ENCODE results near the gene HDC. TPM values are rescaled to one million over a fixed set of nuclear protein-coding genes. Genes with fewer than 3 reads are reported as not detected.

HDC gene
- total and polyA plus RNA-seq, 12 donors: 0.11 to 0.32 (median 0.19) TPM; not detected in 6

DNA sequence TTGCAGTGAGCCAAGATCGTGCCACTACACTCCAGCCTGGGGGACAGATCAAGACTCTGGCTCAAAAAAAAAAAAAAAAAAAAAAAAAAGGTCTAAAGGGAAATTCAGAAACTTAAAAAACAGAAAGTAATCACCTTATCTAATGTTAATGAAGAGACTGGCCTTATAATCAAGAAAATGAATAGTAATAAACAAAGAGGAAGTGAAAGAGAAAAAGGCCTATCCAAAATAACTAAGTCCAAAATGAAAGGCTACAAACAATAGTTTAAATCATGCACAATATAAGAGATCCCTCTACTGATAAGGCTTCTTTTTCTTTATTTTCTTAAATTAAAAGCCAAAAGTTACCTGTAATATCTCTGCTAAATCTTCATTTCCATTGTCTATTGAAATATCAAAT, 37.1 kb upstream of the HDC start:
- intact Hi-C loops (cut with DNase I): no loop called here
- no peak for DNase-seq

DNA sequence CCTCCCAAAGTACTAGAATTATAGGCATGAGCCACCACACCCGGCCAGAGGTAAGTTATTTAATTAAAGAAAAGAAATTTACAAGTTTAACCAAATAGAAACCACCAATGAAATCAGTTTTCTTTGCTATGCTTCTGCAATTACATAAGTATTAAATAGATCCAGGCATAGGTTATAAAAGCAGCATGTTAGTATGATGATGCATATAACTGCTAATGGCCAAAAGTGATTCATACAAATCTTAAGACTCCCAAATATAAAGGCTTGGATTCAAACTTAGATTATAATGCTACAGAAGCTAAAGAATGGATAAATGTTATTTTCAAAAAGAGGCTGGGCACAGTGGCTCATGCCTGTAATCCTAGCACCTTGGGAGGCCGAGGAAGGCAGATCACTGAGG, 32.8 kb upstream of the HDC start:
- WGBS, 4 donors: 96 to 99% (median 97%) methylated on average over 2 of the region's 2 CpGs
- H3K27me3 ChIP-seq: no peaks in the 10 kb centered on the region
- no peaks in the 10 kb centered on the region for H3K4me1 ChIP-seq (replicated peaks in 1 of 2)
- no peaks in the 10 kb centered on the region for H3K9me3 ChIP-seq (replicated peaks in 1 of 3)
- H3K4me3 ChIP-seq: no peak overlapping the region
- intact Hi-C loops (cut with DNase I): no loop called here
- H3K36me3 ChIP-seq (replicated peaks in 1 of 2): peaks cover 0 to 9% of the 10 kb centered on the region in 2 donors
- TF ChIP-seq POLR2A (IDR thresholded peaks at IDR 0.05): no peak
- TF ChIP-seq, protein P1, sequence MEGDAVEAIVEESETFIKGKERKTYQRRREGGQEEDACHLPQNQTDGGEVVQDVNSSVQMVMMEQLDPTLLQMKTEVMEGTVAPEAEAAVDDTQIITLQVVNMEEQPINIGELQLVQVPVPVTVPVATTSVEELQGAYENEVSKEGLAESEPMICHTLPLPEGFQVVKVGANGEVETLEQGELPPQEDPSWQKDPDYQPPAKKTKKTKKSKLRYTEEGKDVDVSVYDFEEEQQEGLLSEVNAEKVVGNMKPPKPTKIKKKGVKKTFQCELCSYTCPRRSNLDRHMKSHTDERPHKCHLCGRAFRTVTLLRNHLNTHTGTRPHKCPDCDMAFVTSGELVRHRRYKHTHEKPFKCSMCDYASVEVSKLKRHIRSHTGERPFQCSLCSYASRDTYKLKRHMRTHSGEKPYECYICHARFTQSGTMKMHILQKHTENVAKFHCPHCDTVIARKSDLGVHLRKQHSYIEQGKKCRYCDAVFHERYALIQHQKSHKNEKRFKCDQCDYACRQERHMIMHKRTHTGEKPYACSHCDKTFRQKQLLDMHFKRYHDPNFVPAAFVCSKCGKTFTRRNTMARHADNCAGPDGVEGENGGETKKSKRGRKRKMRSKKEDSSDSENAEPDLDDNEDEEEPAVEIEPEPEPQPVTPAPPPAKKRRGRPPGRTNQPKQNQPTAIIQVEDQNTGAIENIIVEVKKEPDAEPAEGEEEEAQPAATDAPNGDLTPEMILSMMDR (IDR thresholded peaks at IDR 0.05): no peak
- no peak for DNase-seq
- no peak overlapping the region for H3K27ac ChIP-seq

More for the DNA sequence above, 37.1 kb upstream of the HDC start:
- H3K4me3 ChIP-seq: no peak overlapping the region
- H3K27ac ChIP-seq: no peak overlapping the region
- peaks cover 0 to 9% of the 10 kb centered on the region in 2 donors for H3K36me3 ChIP-seq (replicated peaks in 1 of 2)
- H3K9me3 ChIP-seq (replicated peaks in 1 of 3): no peaks in the 10 kb centered on the region
- WGBS, 4 donors: 91 to 100% (median 98%) methylated on average over 1 of the region's 1 CpG
- H3K27me3 ChIP-seq: no peaks in the 10 kb centered on the region
- TF ChIP-seq, protein P1 (IDR thresholded peaks at IDR 0.05): no peak
- TF ChIP-seq POLR2A (IDR thresholded peaks at IDR 0.05): no peak
- H3K4me1 ChIP-seq (replicated peaks in 1 of 2): no peaks in the 10 kb centered on the region

DNA sequence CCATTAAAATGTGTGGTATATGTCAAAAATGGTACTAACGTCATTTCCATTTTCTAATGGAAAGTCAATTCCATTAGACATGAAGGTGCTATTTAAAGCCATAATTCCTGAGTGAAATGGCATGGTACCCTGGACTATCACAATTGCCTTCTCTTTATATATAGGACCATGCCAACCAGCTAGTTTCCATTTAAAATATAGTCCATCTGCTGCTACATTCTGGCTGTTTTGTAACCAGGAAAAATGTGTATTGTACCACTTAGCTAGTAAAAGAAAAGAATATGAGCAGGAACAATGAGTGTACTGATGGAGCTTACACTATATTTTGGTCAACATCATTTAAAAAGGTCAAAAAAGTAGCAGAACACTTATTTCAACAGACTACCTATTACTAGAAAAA, 30.4 kb upstream of the HDC start:
- WGBS, 4 donors: 87 to 97% (median 96%) methylated on average over 1 of the region's 1 CpG
- H3K9me3 ChIP-seq (replicated peaks in 1 of 3): no peaks in the 10 kb centered on the region
- TF ChIP-seq POLR2A (IDR thresholded peaks at IDR 0.05): no peak
- TF ChIP-seq, protein P1 (IDR thresholded peaks at IDR 0.05): no peak
- intact Hi-C loops (cut with DNase I): no loop called here
- H3K27ac ChIP-seq: no peak overlapping the region
- peaks cover 0 to 7% of the 10 kb centered on the region in 2 donors for H3K36me3 ChIP-seq (replicated peaks in 1 of 2)
- H3K27me3 ChIP-seq: no peaks in the 10 kb centered on the region
- no peak overlapping the region for H3K4me3 ChIP-seq
- DNase-seq: no peak
- H3K4me1 ChIP-seq (replicated peaks in 1 of 2): no peaks in the 10 kb centered on the region

DNA sequence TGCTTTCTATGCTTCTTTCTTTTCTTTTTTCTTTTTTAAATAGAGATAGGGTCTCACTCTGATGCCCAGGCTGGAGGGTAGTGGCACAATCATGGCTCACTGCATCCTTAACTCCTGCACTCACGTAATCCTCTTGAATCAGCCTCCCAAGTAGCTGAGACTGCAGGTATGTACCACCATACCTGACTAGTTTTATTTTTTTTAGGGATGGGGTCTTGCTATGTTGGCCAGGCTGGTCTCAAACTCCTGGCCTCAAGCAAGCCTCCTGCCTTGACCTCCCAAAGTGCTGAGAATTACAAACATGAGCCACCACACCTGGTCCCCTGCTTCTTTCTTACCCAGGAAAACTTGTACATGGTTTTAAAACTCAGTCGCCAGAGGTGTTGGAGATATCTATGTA, 24.2 kb upstream of the HDC start:
- H3K4me1 ChIP-seq (replicated peaks in 1 of 2): no peaks in the 10 kb centered on the region
- H3K9me3 ChIP-seq (replicated peaks in 1 of 3): no peaks in the 10 kb centered on the region
- 98 to 100% (median 98%) methylated on average over 2 of the region's 2 CpGs for WGBS, 4 donors
- no peak for TF ChIP-seq POLR2A (IDR thresholded peaks at IDR 0.05)
- TF ChIP-seq, protein P1 (IDR thresholded peaks at IDR 0.05): no peak
- no peak for DNase-seq
- H3K27me3 ChIP-seq: no peaks in the 10 kb centered on the region
- no peak overlapping the region for H3K4me3 ChIP-seq
- no peaks in the 10 kb centered on the region for H3K36me3 ChIP-seq (replicated peaks in 1 of 2)
- intact Hi-C loops (cut with DNase I): no loop called here
- H3K27ac ChIP-seq: no peak overlapping the region

All from adrenal gland (tissue), 12 donors.